Neural cell (in vitro differentiated cells): Measurements from ENCODE around the gene OGFOD2. TPM values are rescaled to one million over a fixed set of nuclear protein-coding genes. Genes with fewer than 3 reads are reported as not detected.

Source experiments
- H2AFZ ChIP-seq: fragments of 200-600, 300-800 bp; sonication (generic), shearing (Covaris generic); 2 replicates; pipeline ENCODE4 v1.6.0; 2014; ENCODE audit warnings: low read depth, mild to moderate bottlenecking, antibody characterized with exemption, low read length, moderate library complexity
- H3F3A ChIP-seq: fragments of 200-600 bp; shearing (Covaris generic); 2 replicates; pipeline ENCODE4 v1.6.1; 2016; ENCODE audit warnings: mild to moderate bottlenecking, moderate library complexity, mixed read lengths, antibody characterized with exemption, low read length; ENCODE audit not compliant: insufficient read depth, poor library complexity, severe bottlenecking
- H3K27ac ChIP-seq: fragments of 200-600, 300-800 bp; sonication (generic), shearing (Covaris generic); 2 replicates; pipeline ENCODE4 v1.5.1; 2014; ENCODE audit warnings: mild to moderate bottlenecking, low read length, moderate library complexity
- H3K27me3 ChIP-seq: fragments of 300-800, 200-600 bp; sonication (generic), shearing (Covaris generic); 2 replicates; pipeline ENCODE4 v1.6.0; 2014; ENCODE audit warnings: mild to moderate bottlenecking, low read depth, low read length, moderate library complexity; ENCODE audit not compliant: insufficient read depth
- H3K36me3 ChIP-seq: fragments of 300-800, 200-600 bp; sonication (generic), shearing (Covaris generic); 2 replicates; pipeline ENCODE4 v1.5.1; 2014; ENCODE audit warnings: mild to moderate bottlenecking, antibody characterized with exemption, low read length, moderate library complexity; ENCODE audit not compliant: insufficient read depth
- H3K4me2 ChIP-seq: fragments of 300-800, 200-600 bp; sonication (generic), shearing (Covaris generic); 2 replicates; pipeline ENCODE4 v1.6.0; 2014; ENCODE audit warnings: mild to moderate bottlenecking, low read length
- H3K4me3 ChIP-seq: fragments of 300-800, 200-600 bp; sonication (generic), shearing (Covaris generic); 2 replicates; pipeline ENCODE4 v1.5.1; 2014; ENCODE audit warnings: mild to moderate bottlenecking, low read length, moderate library complexity
- H3K79me2 ChIP-seq: fragments of 200-600 bp; shearing (Covaris generic); replicated peaks from 2 replicates; pipeline ENCODE4 v1.6.0; 2014; ENCODE audit warnings: mild to moderate bottlenecking, low read length, moderate library complexity; ENCODE audit not compliant: insufficient read depth
- H3K9ac ChIP-seq: fragments of 300-800, 200-600 bp; sonication (generic), shearing (Covaris generic); 2 replicates; pipeline ENCODE4 v1.6.1; 2016; ENCODE audit warnings: mild to moderate bottlenecking, low read length, mixed read lengths
- H3K9me2 ChIP-seq: fragments of 200-600 bp; shearing (Covaris generic); 2 replicates; pipeline ENCODE4 v1.6.1; 2016; ENCODE audit warnings: mild to moderate bottlenecking, low read length, mixed read lengths; ENCODE audit not compliant: insufficient read depth
- H3K9me3 ChIP-seq: fragments of 200-600, 300-800 bp; sonication (generic), shearing (Covaris generic); 2 replicates; pipeline ENCODE4 v1.6.1; 2016; ENCODE audit warnings: mild to moderate bottlenecking, mixed run types, low read length, moderate library complexity, mixed read lengths
- H4K20me1 ChIP-seq: fragments of 200-600 bp; shearing (Covaris generic); 2 replicates; pipeline ENCODE4 v1.6.1; 2016; ENCODE audit warnings: mild to moderate bottlenecking, mixed run types; ENCODE audit not compliant: insufficient read depth
- EP300 ChIP-seq: fragments of 450-650 bp; conservative IDR thresholded peaks from 2 replicates; pipeline ENCODE4 v1.6.1; 2014; ENCODE audit warnings: antibody characterized with exemption, mild to moderate bottlenecking, moderate library complexity; ENCODE audit not compliant: poor library complexity, severe bottlenecking
- EZH2 ChIP-seq: fragments of 200-600, 300-800 bp; shearing (Covaris generic), sonication (generic); IDR thresholded peaks from 2 replicates; pipeline ENCODE4 v1.6.1; 2014; ENCODE audit warnings: antibody characterized with exemption, low read length, borderline replicate concordance, mild to moderate bottlenecking; ENCODE audit not compliant: insufficient read depth, poor library complexity, severe bottlenecking
- MXI1 ChIP-seq: fragments of 450-650 bp; conservative IDR thresholded peaks from 2 replicates; pipeline ENCODE4 v1.6.1; 2014; ENCODE audit warnings: antibody characterized with exemption, mild to moderate bottlenecking; ENCODE audit not compliant: poor library complexity, severe bottlenecking
- POLR2AphosphoS5 ChIP-seq: IDR thresholded peaks from 2 replicates; pipeline ENCODE4 v1.6.1; 2012
- RAD21 ChIP-seq: fragments of 450-650 bp; conservative IDR thresholded peaks from 2 replicates; pipeline ENCODE4 v1.6.1; 2014; ENCODE audit warnings: antibody characterized with exemption, mild to moderate bottlenecking, moderate library complexity
- SMC3 ChIP-seq: fragments of 450-650 bp; conservative IDR thresholded peaks from 2 replicates; pipeline ENCODE4 v1.6.1; 2014; ENCODE audit warnings: antibody characterized with exemption, mild to moderate bottlenecking, moderate library complexity; ENCODE audit not compliant: poor library complexity
- TAF1 ChIP-seq: IDR thresholded peaks from 2 replicates; pipeline ENCODE4 v1.6.1; 2012; ENCODE audit warnings: low read depth
- polyA plus RNA-seq: library from polyadenylated mRNA; depleted of rRNA; stranded (reverse); fragments of >200 nt; gene quantifications from 2 replicates; pipeline ENCODE4 v1.2.3, GENCODE V29; 2014
- TF ChIP-seq, protein P1 (sequence below): IDR thresholded peaks from 2 replicates; pipeline ENCODE4 v1.6.1; 2012; ENCODE audit warnings: borderline replicate concordance
- TF ChIP-seq, protein P2 (sequence below): fragments of 450-650 bp; IDR thresholded peaks from 2 replicates; pipeline ENCODE4 v1.5.1; 2014; ENCODE audit warnings: antibody characterized with exemption, mild to moderate bottlenecking, moderate library complexity; ENCODE audit not compliant: poor library complexity, severe bottlenecking

OGFOD2 gene
- polyA plus RNA-seq, 1 donor from 2014 or later = 27.8 TPM

DNA sequence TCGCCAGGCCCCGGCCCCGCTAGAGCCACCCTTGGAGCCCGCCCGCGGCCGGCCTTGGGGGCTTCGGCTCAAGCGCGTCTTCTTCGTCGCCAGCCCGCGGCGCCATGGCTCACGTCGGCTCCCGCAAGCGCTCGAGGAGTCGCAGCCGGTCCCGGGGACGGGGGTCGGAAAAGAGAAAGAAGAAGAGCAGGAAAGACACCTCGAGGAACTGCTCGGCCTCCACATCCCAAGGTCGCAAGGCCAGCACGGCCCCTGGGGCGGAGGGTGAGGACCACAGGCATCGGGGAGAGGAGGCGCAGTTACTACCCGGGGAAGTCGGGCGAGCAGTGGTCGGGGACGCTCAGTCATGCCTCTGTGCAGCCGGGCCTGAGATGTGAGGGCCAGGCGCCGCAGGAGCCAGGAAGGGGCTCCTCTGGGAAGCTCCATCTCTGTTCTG is 6.0 kb downstream of the OGFOD2 start:
- peak overlapping the region; percentile 44 for H3K27ac ChIP-seq
- no peaks in the 10 kb centered on the region for H3F3A ChIP-seq
- no peak overlapping the region for H2AFZ ChIP-seq
- H3K4me3 ChIP-seq = peak overlapping the region; percentile 94
- no peaks in the 10 kb centered on the region for H3K9me3 ChIP-seq
- H3K4me2 ChIP-seq = peak overlapping the region; percentile 59
- H3K27me3 ChIP-seq = no peaks in the 10 kb centered on the region
- H3K9me2 ChIP-seq = no peaks in the 10 kb centered on the region
- peaks cover 3% of the 10 kb centered on the region for H3K79me2 ChIP-seq
- TF ChIP-seq EZH2 = no peak
- TF ChIP-seq POLR2AphosphoS5 = peak; percentile 9
- TF ChIP-seq EP300 = no peak
- TF ChIP-seq, protein P1, sequence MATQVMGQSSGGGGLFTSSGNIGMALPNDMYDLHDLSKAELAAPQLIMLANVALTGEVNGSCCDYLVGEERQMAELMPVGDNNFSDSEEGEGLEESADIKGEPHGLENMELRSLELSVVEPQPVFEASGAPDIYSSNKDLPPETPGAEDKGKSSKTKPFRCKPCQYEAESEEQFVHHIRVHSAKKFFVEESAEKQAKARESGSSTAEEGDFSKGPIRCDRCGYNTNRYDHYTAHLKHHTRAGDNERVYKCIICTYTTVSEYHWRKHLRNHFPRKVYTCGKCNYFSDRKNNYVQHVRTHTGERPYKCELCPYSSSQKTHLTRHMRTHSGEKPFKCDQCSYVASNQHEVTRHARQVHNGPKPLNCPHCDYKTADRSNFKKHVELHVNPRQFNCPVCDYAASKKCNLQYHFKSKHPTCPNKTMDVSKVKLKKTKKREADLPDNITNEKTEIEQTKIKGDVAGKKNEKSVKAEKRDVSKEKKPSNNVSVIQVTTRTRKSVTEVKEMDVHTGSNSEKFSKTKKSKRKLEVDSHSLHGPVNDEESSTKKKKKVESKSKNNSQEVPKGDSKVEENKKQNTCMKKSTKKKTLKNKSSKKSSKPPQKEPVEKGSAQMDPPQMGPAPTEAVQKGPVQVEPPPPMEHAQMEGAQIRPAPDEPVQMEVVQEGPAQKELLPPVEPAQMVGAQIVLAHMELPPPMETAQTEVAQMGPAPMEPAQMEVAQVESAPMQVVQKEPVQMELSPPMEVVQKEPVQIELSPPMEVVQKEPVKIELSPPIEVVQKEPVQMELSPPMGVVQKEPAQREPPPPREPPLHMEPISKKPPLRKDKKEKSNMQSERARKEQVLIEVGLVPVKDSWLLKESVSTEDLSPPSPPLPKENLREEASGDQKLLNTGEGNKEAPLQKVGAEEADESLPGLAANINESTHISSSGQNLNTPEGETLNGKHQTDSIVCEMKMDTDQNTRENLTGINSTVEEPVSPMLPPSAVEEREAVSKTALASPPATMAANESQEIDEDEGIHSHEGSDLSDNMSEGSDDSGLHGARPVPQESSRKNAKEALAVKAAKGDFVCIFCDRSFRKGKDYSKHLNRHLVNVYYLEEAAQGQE = no peak
- TF ChIP-seq RAD21 = peak; percentile 38
- peak; percentile 56 for TF ChIP-seq SMC3
- TF ChIP-seq, protein P2, sequence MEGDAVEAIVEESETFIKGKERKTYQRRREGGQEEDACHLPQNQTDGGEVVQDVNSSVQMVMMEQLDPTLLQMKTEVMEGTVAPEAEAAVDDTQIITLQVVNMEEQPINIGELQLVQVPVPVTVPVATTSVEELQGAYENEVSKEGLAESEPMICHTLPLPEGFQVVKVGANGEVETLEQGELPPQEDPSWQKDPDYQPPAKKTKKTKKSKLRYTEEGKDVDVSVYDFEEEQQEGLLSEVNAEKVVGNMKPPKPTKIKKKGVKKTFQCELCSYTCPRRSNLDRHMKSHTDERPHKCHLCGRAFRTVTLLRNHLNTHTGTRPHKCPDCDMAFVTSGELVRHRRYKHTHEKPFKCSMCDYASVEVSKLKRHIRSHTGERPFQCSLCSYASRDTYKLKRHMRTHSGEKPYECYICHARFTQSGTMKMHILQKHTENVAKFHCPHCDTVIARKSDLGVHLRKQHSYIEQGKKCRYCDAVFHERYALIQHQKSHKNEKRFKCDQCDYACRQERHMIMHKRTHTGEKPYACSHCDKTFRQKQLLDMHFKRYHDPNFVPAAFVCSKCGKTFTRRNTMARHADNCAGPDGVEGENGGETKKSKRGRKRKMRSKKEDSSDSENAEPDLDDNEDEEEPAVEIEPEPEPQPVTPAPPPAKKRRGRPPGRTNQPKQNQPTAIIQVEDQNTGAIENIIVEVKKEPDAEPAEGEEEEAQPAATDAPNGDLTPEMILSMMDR = no peak
- TF ChIP-seq TAF1 = no peak
- TF ChIP-seq MXI1 = no peak
- no peaks in the 10 kb centered on the region for H4K20me1 ChIP-seq
- H3K9ac ChIP-seq = peak overlapping the region; percentile 76
- H3K36me3 ChIP-seq = no peaks in the 10 kb centered on the region

DNA sequence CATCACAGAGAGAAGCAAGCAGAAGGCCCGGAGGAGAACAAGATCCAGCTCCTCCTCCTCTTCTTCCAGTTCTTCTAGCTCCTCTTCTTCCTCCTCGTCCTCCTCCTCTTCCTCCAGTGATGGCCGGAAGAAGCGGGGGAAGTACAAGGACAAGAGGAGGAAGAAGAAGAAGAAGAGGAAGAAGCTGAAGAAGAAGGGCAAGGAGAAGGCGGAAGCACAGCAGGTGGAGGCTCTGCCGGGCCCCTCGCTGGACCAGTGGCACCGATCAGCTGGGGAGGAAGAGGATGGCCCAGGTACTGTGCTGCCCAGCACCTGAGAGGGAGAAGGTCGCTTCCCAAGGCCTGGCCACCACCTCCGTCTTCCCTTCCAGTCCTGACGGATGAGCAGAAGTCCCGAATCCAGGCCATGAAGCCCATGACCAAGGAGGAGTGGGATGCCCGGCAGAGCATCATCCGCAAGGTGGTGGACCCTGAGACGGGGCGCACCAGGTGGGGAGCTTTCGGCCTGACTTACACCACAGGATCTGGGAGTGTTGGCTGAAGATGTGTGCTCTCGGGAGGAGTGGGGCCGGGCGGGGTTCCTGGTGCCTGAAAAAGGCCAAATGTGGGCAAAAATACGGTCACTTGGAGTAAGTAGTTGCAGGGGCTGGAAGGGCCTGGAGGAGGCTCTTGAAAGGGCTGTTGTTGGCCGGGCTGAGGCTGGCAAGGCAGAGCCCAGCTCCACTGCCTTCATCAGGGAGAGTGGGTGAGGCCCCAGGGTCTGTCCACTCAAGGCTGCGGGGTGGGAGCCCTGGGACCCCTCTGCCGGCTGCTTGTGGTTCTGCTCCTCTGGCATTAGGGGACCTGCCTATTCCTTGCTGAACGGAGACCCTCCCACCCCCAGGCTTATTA is 6.8 kb downstream of the OGFOD2 start:
- TF ChIP-seq RAD21 (no peak), TAF1 (no peak), EP300 (no peak), POLR2AphosphoS5 (no peak)
- TF ChIP-seq, protein P2 = no peak
- no peaks in the 10 kb centered on the region for H3K36me3 ChIP-seq
- no peak overlapping the region for H3K27ac ChIP-seq
- no peaks in the 10 kb centered on the region for H3F3A ChIP-seq
- no peaks in the 10 kb centered on the region for H3K9me2 ChIP-seq
- H3K79me2 ChIP-seq = peaks cover 3% of the 10 kb centered on the region
- H3K27me3 ChIP-seq = no peaks in the 10 kb centered on the region
- H2AFZ ChIP-seq = no peak overlapping the region
- H4K20me1 ChIP-seq = no peaks in the 10 kb centered on the region
- H3K9me3 ChIP-seq = no peaks in the 10 kb centered on the region
- H3K4me3 ChIP-seq = peak overlapping the region; percentile 94
- peak overlapping the region; percentile 76 for H3K9ac ChIP-seq
- peak overlapping the region; percentile 59 for H3K4me2 ChIP-seq
